Neural cell (in vitro differentiated cells): ENCODE measurements around the gene COP1. TPM values are rescaled to one million over a fixed set of nuclear protein-coding genes. Genes with fewer than 3 reads are reported as not detected.

ENCODE experiments used
- H2AFZ ChIP-seq: fragments of 200-600, 300-800 bp; sonication (generic), shearing (Covaris generic); 2 replicates; pipeline ENCODE4 v1.6.0; 2014; ENCODE audit warnings: low read depth, mild to moderate bottlenecking, antibody characterized with exemption, low read length, moderate library complexity
- H3F3A ChIP-seq: fragments of 200-600 bp; shearing (Covaris generic); 2 replicates; pipeline ENCODE4 v1.6.1; 2016; ENCODE audit warnings: mild to moderate bottlenecking, moderate library complexity, mixed read lengths, antibody characterized with exemption, low read length; ENCODE audit not compliant: insufficient read depth, poor library complexity, severe bottlenecking
- H3K27ac ChIP-seq: fragments of 200-600, 300-800 bp; sonication (generic), shearing (Covaris generic); 2 replicates; pipeline ENCODE4 v1.5.1; 2014; ENCODE audit warnings: mild to moderate bottlenecking, low read length, moderate library complexity
- H3K27me3 ChIP-seq: fragments of 300-800, 200-600 bp; sonication (generic), shearing (Covaris generic); 2 replicates; pipeline ENCODE4 v1.6.0; 2014; ENCODE audit warnings: mild to moderate bottlenecking, low read depth, low read length, moderate library complexity; ENCODE audit not compliant: insufficient read depth
- H3K36me3 ChIP-seq: fragments of 300-800, 200-600 bp; sonication (generic), shearing (Covaris generic); 2 replicates; pipeline ENCODE4 v1.5.1; 2014; ENCODE audit warnings: mild to moderate bottlenecking, antibody characterized with exemption, low read length, moderate library complexity; ENCODE audit not compliant: insufficient read depth
- H3K4me2 ChIP-seq: fragments of 300-800, 200-600 bp; sonication (generic), shearing (Covaris generic); 2 replicates; pipeline ENCODE4 v1.6.0; 2014; ENCODE audit warnings: mild to moderate bottlenecking, low read length
- H3K4me3 ChIP-seq: fragments of 300-800, 200-600 bp; sonication (generic), shearing (Covaris generic); 2 replicates; pipeline ENCODE4 v1.5.1; 2014; ENCODE audit warnings: mild to moderate bottlenecking, low read length, moderate library complexity
- H3K79me2 ChIP-seq: fragments of 200-600 bp; shearing (Covaris generic); replicated peaks from 2 replicates; pipeline ENCODE4 v1.6.0; 2014; ENCODE audit warnings: mild to moderate bottlenecking, low read length, moderate library complexity; ENCODE audit not compliant: insufficient read depth
- H3K9ac ChIP-seq: fragments of 300-800, 200-600 bp; sonication (generic), shearing (Covaris generic); 2 replicates; pipeline ENCODE4 v1.6.1; 2016; ENCODE audit warnings: mild to moderate bottlenecking, low read length, mixed read lengths
- H3K9me2 ChIP-seq: fragments of 200-600 bp; shearing (Covaris generic); 2 replicates; pipeline ENCODE4 v1.6.1; 2016; ENCODE audit warnings: mild to moderate bottlenecking, low read length, mixed read lengths; ENCODE audit not compliant: insufficient read depth
- H3K9me3 ChIP-seq: fragments of 200-600, 300-800 bp; sonication (generic), shearing (Covaris generic); 2 replicates; pipeline ENCODE4 v1.6.1; 2016; ENCODE audit warnings: mild to moderate bottlenecking, mixed run types, low read length, moderate library complexity, mixed read lengths
- H4K20me1 ChIP-seq: fragments of 200-600 bp; shearing (Covaris generic); 2 replicates; pipeline ENCODE4 v1.6.1; 2016; ENCODE audit warnings: mild to moderate bottlenecking, mixed run types; ENCODE audit not compliant: insufficient read depth
- CTCF ChIP-seq: fragments of 450-650 bp; IDR thresholded peaks from 2 replicates; pipeline ENCODE4 v1.5.1; 2014; ENCODE audit warnings: antibody characterized with exemption, mild to moderate bottlenecking, moderate library complexity; ENCODE audit not compliant: poor library complexity, severe bottlenecking
- EP300 ChIP-seq: fragments of 450-650 bp; conservative IDR thresholded peaks from 2 replicates; pipeline ENCODE4 v1.6.1; 2014; ENCODE audit warnings: antibody characterized with exemption, mild to moderate bottlenecking, moderate library complexity; ENCODE audit not compliant: poor library complexity, severe bottlenecking
- EZH2 ChIP-seq: fragments of 200-600, 300-800 bp; shearing (Covaris generic), sonication (generic); IDR thresholded peaks from 2 replicates; pipeline ENCODE4 v1.6.1; 2014; ENCODE audit warnings: antibody characterized with exemption, low read length, borderline replicate concordance, mild to moderate bottlenecking; ENCODE audit not compliant: insufficient read depth, poor library complexity, severe bottlenecking
- MXI1 ChIP-seq: fragments of 450-650 bp; conservative IDR thresholded peaks from 2 replicates; pipeline ENCODE4 v1.6.1; 2014; ENCODE audit warnings: antibody characterized with exemption, mild to moderate bottlenecking; ENCODE audit not compliant: poor library complexity, severe bottlenecking
- POLR2AphosphoS5 ChIP-seq: IDR thresholded peaks from 2 replicates; pipeline ENCODE4 v1.6.1; 2012
- RAD21 ChIP-seq: fragments of 450-650 bp; conservative IDR thresholded peaks from 2 replicates; pipeline ENCODE4 v1.6.1; 2014; ENCODE audit warnings: antibody characterized with exemption, mild to moderate bottlenecking, moderate library complexity
- REST ChIP-seq: IDR thresholded peaks from 2 replicates; pipeline ENCODE4 v1.6.1; 2012; ENCODE audit warnings: borderline replicate concordance
- SMC3 ChIP-seq: fragments of 450-650 bp; conservative IDR thresholded peaks from 2 replicates; pipeline ENCODE4 v1.6.1; 2014; ENCODE audit warnings: antibody characterized with exemption, mild to moderate bottlenecking, moderate library complexity; ENCODE audit not compliant: poor library complexity
- TAF1 ChIP-seq: IDR thresholded peaks from 2 replicates; pipeline ENCODE4 v1.6.1; 2012; ENCODE audit warnings: low read depth
- polyA plus RNA-seq: library from polyadenylated mRNA; depleted of rRNA; stranded (reverse); fragments of >200 nt; gene quantifications from 2 replicates; pipeline ENCODE4 v1.2.3, GENCODE V29; 2014

COP1 gene
- polyA plus RNA-seq, 1 donor from 2014 or later = 72.3 TPM

DNA sequence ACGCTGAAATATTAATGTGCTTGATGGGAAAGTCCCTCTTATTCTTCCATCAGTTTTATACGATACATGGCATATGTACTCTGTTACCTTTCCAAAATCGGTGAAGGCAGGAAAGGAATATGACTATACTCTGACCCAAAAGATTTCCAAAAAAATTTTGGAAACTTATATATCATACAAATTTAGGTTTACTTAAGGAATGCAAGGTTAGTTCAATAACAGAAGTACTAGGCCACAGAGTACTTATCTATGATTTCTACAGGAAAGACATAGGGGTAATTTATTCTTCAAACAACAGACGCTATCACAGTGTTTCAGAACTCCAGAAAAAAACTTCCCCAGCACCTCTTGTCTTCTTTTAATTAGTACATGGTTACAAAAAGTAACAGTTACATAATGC lies 84.8 kb downstream of the COP1 start:
- Histone ChIP-seq H3F3A (no peaks in the 10 kb centered on the region), H3K9me2 (no peaks in the 10 kb centered on the region), H3K9me3 (no peaks in the 10 kb centered on the region), H2AFZ (no peak overlapping the region), H3K27me3 (no peaks in the 10 kb centered on the region), H3K27ac (no peak overlapping the region), H3K4me2 (no peak overlapping the region), H3K9ac (no peak overlapping the region), H3K36me3 (peaks cover 4% of the 10 kb centered on the region), H4K20me1 (no peaks in the 10 kb centered on the region), H3K79me2 (peaks cover 3% of the 10 kb centered on the region), H3K4me3 (no peak overlapping the region)
- TF ChIP-seq EP300 (no peak), CTCF (no peak), MXI1 (no peak), POLR2AphosphoS5 (no peak), RAD21 (no peak), TAF1 (no peak), REST (no peak), SMC3 (no peak), EZH2 (no peak)

DNA sequence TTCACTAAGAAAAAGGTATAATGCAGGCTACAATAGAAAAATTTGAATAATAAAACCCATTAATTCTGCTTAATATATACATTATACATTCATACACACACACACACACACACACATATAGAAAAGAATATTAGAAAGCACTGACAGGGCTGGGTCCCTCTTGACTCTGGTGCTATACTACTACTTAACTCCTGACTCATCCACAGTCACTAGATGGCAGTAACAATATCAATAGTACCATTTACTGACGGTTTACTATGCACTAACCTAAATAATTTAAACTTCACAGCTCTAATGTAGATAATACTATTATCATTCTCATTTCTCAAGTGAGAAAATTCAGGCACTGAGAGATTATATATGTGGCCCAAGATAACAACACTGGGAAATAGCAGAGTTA lies 87.5 kb downstream of the COP1 start:
- H3K27me3 ChIP-seq = no peaks in the 10 kb centered on the region
- H3K9ac ChIP-seq = no peak overlapping the region
- no peaks in the 10 kb centered on the region for H4K20me1 ChIP-seq
- no peak overlapping the region for H3K4me3 ChIP-seq
- no peak overlapping the region for H3K27ac ChIP-seq
- peaks cover 2% of the 10 kb centered on the region for H3K36me3 ChIP-seq
- no peaks in the 10 kb centered on the region for H3K9me3 ChIP-seq
- no peaks in the 10 kb centered on the region for H3K9me2 ChIP-seq
- TF ChIP-seq RAD21 (no peak), EZH2 (no peak), MXI1 (no peak), EP300 (no peak), SMC3 (no peak), REST (no peak), CTCF (no peak), TAF1 (no peak), POLR2AphosphoS5 (no peak)
- no peaks in the 10 kb centered on the region for H3F3A ChIP-seq
- peaks cover 3% of the 10 kb centered on the region for H3K79me2 ChIP-seq
- no peak overlapping the region for H3K4me2 ChIP-seq
- H2AFZ ChIP-seq = no peak overlapping the region
